Neural progenitor cell (in vitro differentiated cells): ENCODE results near the gene PPP1R36. TPM values are rescaled to one million over a fixed set of nuclear protein-coding genes. Genes with fewer than 3 reads are reported as not detected.
"Not testable (repeated sequence)": the region's sequence is repeated elsewhere in the genome, so short reads cannot be mapped to it uniquely, and the experiment has no call there.

Experiments used
- DNase-seq: peaks from one replicate; pipeline ENCODE4 v3.0.0-alpha.2; 2016; ENCODE audit warnings: low spot score
- H2AFZ ChIP-seq: fragments of 200-600 bp; sonication (generic); replicated peaks from 2 replicates; pipeline ENCODE4 v1.6.1; 2016; ENCODE audit warnings: antibody characterized with exemption
- H3F3A ChIP-seq: fragments of 200-600 bp; sonication (generic); 2 replicates; pipeline ENCODE4 v1.6.1; 2016; ENCODE audit warnings: antibody characterized with exemption, low read depth
- H3K27ac ChIP-seq: fragments of 200-600 bp; sonication (generic); 2 replicates; pipeline ENCODE4 v1.5.1; 2016; ENCODE audit warnings: mild to moderate bottlenecking
- H3K27me3 ChIP-seq: fragments of 200-600 bp; sonication (generic); 2 replicates; pipeline ENCODE4 v1.6.1; 2016; ENCODE audit warnings: mild to moderate bottlenecking, moderate library complexity
- H3K36me3 ChIP-seq: fragments of 200-600 bp; sonication (generic); 2 replicates; pipeline ENCODE4 v1.5.1; 2016
- H3K4me1 ChIP-seq: fragments of 200-600 bp; sonication (generic); 2 replicates; pipeline ENCODE4 v1.6.1; 2016; ENCODE audit warnings: mixed run types
- H3K4me2 ChIP-seq: fragments of 200-600 bp; sonication (generic); 2 replicates; pipeline ENCODE4 v1.6.1; 2016
- H3K4me3 ChIP-seq: fragments of 200-600 bp; sonication (generic); 2 replicates; pipeline ENCODE4 v1.5.1; 2016
- H3K79me2 ChIP-seq: fragments of 200-600 bp; sonication (generic); 2 replicates; pipeline ENCODE4 v1.6.1; 2016; ENCODE audit warnings: low read depth
- H3K9ac ChIP-seq: fragments of 200-600 bp; sonication (generic); 2 replicates; pipeline ENCODE4 v1.6.1; 2016
- H3K9me3 ChIP-seq: fragments of 200-600 bp; sonication (generic); 2 replicates; pipeline ENCODE4 v1.5.1; 2016; ENCODE audit warnings: low read depth
- H4K20me1 ChIP-seq: fragments of 200-600 bp; sonication (generic); 2 replicates; pipeline ENCODE4 v1.6.1; 2016; ENCODE audit warnings: low read depth
- H3K27ac Mint-ChIP-seq: 3 replicates; pipeline ENCODE4 v1.8.0; 2021; ENCODE audit warnings: mixed read lengths
- H3K27me3 Mint-ChIP-seq: 2 replicates; pipeline ENCODE4 v1.8.0; 2022; ENCODE audit warnings: low read depth, mild to moderate bottlenecking, inconsistent platforms, moderate library complexity, mixed read lengths; ENCODE audit not compliant: insufficient read depth
- H3K36me3 Mint-ChIP-seq: 3 replicates; pipeline ENCODE4 v1.8.0; 2021; ENCODE audit warnings: mixed read lengths
- H3K4me1 Mint-ChIP-seq: 3 replicates; pipeline ENCODE4 v1.8.0; 2021; ENCODE audit warnings: mixed read lengths
- H3K4me3 Mint-ChIP-seq: 3 replicates; pipeline ENCODE4 v1.8.0; 2021; ENCODE audit warnings: mild to moderate bottlenecking, moderate library complexity, mixed read lengths
- H3K9me3 Mint-ChIP-seq: 3 replicates; pipeline ENCODE4 v1.8.0; 2020; ENCODE audit warnings: mixed read lengths
- CTCF ChIP-seq: fragments of 200-600 bp; sonication (generic); IDR thresholded peaks from 2 replicates; pipeline ENCODE4 v1.5.1; 2017; ENCODE audit warnings: antibody characterized with exemption, mild to moderate bottlenecking
- EZH2 ChIP-seq: fragments of 200-600 bp; sonication (generic); IDR thresholded peaks from 2 replicates; pipeline ENCODE4 v1.6.1; 2017; ENCODE audit warnings: antibody characterized with exemption, mild to moderate bottlenecking, moderate library complexity
- EZH2phosphoT487 ChIP-seq: fragments of 200-600 bp; sonication (generic); IDR thresholded peaks from 2 replicates; pipeline ENCODE4 v1.6.1; 2017; ENCODE audit warnings: antibody characterized with exemption
- total RNA-seq: library from RNA; depleted of rRNA; stranded (reverse); fragments of >200 nt; gene quantifications from 2 replicates; pipeline ENCODE4 v1.2.3, GENCODE V29; 2015; ENCODE audit warnings: low replicate concordance

PPP1R36 gene
- total RNA-seq, 1 donor from 2014 or later: not detected

- H3K4me2 ChIP-seq: peak overlapping the region; percentile 72
Observed at GRCh38 chr14:64550621-64551333, 1.0 kb downstream of the PPP1R36 start.

GRCh38 chr14:64554556-64554955 is 4.8 kb downstream of the PPP1R36 start:
- H2AFZ ChIP-seq: peak overlapping the region; percentile 16
- no peaks in the 10 kb centered on the region for H3K9me3 ChIP-seq
- H3K4me3 ChIP-seq: no peak overlapping the region
- no peak overlapping the region for H3K27ac Mint-ChIP-seq
- H3F3A ChIP-seq: no peaks in the 10 kb centered on the region
- H3K36me3 Mint-ChIP-seq: no peaks in the 10 kb centered on the region
- H3K27me3 Mint-ChIP-seq: peaks cover 11% of the 10 kb centered on the region
- DNase-seq: no peak
- H3K9me3 Mint-ChIP-seq: no peaks in the 10 kb centered on the region
- H3K4me1 Mint-ChIP-seq: no peaks in the 10 kb centered on the region
- peaks cover 25% of the 10 kb centered on the region for H3K27me3 ChIP-seq
- H3K79me2 ChIP-seq: no peaks in the 10 kb centered on the region
- no peak overlapping the region for H3K4me2 ChIP-seq
- no peaks in the 10 kb centered on the region for H3K4me1 ChIP-seq
- H3K36me3 ChIP-seq: no peaks in the 10 kb centered on the region
- no peak overlapping the region for H3K27ac ChIP-seq
- no peak overlapping the region for H3K9ac ChIP-seq
- H4K20me1 ChIP-seq: no peaks in the 10 kb centered on the region
- H3K4me3 Mint-ChIP-seq: no peak overlapping the region
- TF ChIP-seq EZH2phosphoT487 (no peak), EZH2 (no peak), CTCF (no peak)

More at GRCh38 chr14:64550621-64551333, 1.0 kb downstream of the PPP1R36 start:
- no peaks in the 10 kb centered on the region for H4K20me1 ChIP-seq
- no peak overlapping the region for H3K9ac ChIP-seq
- H3K36me3 Mint-ChIP-seq: no peaks in the 10 kb centered on the region
- H3F3A ChIP-seq: no peaks in the 10 kb centered on the region
- H3K9me3 Mint-ChIP-seq: no peaks in the 10 kb centered on the region
- H3K27me3 ChIP-seq: peaks cover 40% of the 10 kb centered on the region
- no peak overlapping the region for H3K27ac ChIP-seq
- peaks cover 17% of the 10 kb centered on the region for H3K27me3 Mint-ChIP-seq
- peak overlapping the region; percentile 66 for H3K4me3 Mint-ChIP-seq
- H3K4me3 ChIP-seq: no peak overlapping the region
- H3K79me2 ChIP-seq: no peaks in the 10 kb centered on the region
- no peaks in the 10 kb centered on the region for H3K36me3 ChIP-seq
- H3K4me1 ChIP-seq: no peaks in the 10 kb centered on the region
- H3K4me1 Mint-ChIP-seq: peaks cover 4% of the 10 kb centered on the region
- no peak overlapping the region for H3K27ac Mint-ChIP-seq
- TF ChIP-seq CTCF (no peak), EZH2 (no peak), EZH2phosphoT487 (no peak)
- H3K9me3 ChIP-seq: no peaks in the 10 kb centered on the region
- no peak for DNase-seq
- peak overlapping the region; percentile 32 for H2AFZ ChIP-seq

GRCh38 chr14:64556526-64556925 is 6.8 kb downstream of the PPP1R36 start:
- Histone ChIP-seq H3K4me3 (no peak overlapping the region), H3K79me2 (no peaks in the 10 kb centered on the region), H3K4me2 (no peak overlapping the region), H4K20me1 (no peaks in the 10 kb centered on the region), H3K36me3 (no peaks in the 10 kb centered on the region), H3K9ac (no peak overlapping the region), H3K27ac (no peak overlapping the region), H3K4me1 (no peaks in the 10 kb centered on the region), H3K27me3 (peaks cover 6% of the 10 kb centered on the region), H3K9me3 (no peaks in the 10 kb centered on the region), H3F3A (no peaks in the 10 kb centered on the region), H2AFZ (no peak overlapping the region)
- Mint-ChIP-seq H3K27me3 (peaks cover 5% of the 10 kb centered on the region), H3K36me3 (no peaks in the 10 kb centered on the region), H3K4me1 (no peaks in the 10 kb centered on the region), H3K9me3 (no peaks in the 10 kb centered on the region), H3K4me3 (no peak overlapping the region), H3K27ac (no peak overlapping the region)
- DNase-seq: no peak
- TF ChIP-seq CTCF (no peak), EZH2phosphoT487 (no peak), EZH2 (no peak)

GRCh38 chr14:64558216-64558615 is 8.5 kb downstream of the PPP1R36 start:
- H3K4me3 ChIP-seq, H3K9ac ChIP-seq, H3K4me1 ChIP-seq, H3K4me1 Mint-ChIP-seq, H3K36me3 Mint-ChIP-seq, H3K27ac Mint-ChIP-seq, H3K4me2 ChIP-seq, DNase-seq, H3K27ac ChIP-seq, H3K27me3 ChIP-seq, H3K9me3 Mint-ChIP-seq, H3K9me3 ChIP-seq, H3F3A ChIP-seq, H3K4me3 Mint-ChIP-seq, H2AFZ ChIP-seq, H4K20me1 ChIP-seq, H3K36me3 ChIP-seq, H3K27me3 Mint-ChIP-seq, H3K79me2 ChIP-seq: not testable (repeated sequence)
